Stimulated activated CD4-positive, alpha-beta T cell treated with anti-CD3 and anti-CD28 coated beads, Interleukin-2, amount 100 ng/mL, for 48 hours (primary cell): ENCODE data around the gene MAD2L2.

Experiments
- DNase-seq, 2 donors: peaks; one replicate each; pipeline ENCODE4 v3.0.0-alpha.2; 2020

The MAD2L2 gene

DNA sequence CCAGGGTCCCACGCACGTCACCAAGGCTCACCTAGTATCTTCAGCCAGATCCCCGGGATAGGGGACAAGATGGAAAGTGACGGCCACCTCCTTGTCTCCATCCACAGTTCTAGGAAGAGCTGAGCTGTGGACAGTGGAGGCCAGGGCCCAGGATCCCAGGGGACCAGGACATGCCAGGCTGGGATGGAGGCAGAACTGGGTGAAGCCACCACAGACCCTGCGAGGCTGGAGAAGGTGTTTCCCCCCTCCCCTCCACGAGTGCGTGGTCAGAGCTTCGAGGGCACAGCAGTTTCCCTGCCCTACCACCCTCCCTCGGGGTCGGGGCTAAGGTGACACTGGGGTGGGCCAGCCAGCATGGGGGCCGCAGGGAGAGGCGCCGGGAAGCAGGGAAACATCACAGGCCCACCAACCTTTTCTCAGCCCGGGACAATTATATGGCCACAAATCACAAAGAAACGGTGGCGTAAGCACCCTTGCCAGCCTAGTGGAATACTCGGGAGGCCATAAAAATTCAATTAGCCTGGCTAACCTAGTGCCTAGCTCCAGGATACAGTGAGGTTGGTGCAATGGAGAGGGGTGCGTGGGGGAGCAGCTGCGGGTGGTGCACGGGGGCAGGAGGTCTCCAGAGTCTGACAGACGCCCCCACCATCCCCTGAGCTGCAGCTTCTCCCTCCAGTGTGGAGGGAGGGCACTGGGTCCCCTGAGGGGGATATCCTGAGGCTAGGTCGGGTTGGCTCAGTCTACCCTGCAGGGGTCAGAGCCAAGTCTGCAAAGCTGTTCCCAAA, 23.9 kb upstream of the MAD2L2 start:
- DNase-seq: no peak

DNA sequence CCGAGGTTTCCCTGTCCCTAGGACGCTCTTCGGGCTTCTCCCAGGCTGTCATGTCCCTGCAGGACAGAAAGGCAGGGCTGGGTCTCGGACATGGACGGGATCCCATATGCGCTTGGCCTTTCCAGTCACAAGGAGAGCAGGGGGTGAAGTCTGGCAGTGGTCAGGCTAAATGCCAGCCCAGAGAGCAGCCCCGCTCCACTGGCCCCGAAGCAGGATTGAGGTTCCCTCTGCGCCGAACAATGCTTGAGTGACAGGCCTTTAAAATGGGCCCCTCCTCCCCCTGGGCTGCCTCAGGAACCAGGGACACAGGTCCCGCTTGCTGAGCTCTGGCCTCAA, 23.2 kb upstream of the MAD2L2 start:
- DNase-seq: no peak

DNA sequence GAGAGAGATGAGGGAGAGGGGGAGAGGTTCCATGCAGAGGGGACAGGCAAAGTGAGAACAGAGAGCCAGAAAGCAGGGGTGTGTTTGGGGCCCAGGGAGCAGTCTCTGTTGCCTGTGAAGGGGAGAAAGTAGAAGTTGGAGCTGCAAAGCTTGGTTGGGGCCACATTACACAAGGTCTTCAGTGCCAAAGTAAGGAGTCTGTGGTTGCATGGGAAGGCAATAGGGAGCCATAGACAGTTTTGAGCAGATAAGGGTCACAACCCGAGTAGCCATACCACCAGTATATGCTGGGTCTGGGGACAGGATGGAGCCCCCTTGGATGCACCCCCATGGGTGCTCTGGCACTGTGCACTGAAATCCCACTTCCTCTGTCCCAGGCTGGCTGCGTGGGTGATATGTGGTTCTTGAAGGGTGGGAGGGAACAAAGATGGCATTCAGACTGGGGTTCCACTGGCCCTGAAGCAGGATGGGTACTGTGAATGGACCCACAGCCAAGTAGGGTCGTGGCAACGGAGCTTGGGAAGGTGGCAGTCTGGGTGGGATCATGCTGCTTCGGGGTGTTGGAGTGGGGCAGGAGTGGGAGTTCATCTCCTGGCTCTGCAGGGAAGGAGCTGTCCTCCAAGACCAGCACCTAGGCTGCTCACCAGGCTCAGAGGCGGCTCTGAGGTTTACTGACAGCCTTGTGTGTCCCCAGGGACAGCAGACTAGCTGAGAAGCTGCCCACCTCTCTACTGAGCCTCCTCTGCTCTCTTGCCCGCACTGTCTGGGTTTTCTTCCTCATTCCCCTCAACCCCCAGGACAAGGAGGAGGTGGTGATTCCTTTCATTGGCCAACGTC, 22.6 kb upstream of the MAD2L2 start:
- DNase-seq: no peak

DNA sequence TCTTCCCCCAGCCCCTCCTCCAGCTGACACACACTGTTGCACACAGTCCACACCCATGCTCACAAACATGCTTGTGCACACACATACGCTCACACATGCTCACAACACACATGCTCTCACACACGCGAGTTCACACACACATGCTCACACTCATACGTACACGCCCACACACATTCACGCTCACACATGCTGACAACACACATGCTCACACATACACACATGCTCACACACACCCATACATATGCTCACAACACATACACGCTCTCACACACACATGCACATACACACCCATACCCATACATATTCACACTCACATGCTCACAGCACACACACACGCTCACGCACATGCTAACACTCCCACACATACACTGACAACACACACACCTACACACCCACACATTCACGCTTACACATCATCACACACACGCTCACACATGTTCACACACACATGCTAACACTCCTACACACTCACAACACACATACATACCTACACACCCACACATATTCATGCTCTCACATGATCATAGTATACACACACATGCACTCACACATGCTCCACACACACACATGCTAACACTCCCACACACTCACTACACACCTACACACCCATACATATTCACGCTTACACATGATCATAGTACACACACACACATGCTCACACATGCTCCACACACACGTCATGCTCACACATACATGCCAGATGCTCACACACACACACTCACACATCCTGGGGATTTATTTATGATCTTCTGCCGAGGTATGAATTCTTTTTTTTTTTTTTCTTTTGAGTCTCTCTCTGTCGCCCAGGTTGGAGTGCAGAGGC, 21.2 kb upstream of the MAD2L2 start:
- DNase-seq: no peak

DNA sequence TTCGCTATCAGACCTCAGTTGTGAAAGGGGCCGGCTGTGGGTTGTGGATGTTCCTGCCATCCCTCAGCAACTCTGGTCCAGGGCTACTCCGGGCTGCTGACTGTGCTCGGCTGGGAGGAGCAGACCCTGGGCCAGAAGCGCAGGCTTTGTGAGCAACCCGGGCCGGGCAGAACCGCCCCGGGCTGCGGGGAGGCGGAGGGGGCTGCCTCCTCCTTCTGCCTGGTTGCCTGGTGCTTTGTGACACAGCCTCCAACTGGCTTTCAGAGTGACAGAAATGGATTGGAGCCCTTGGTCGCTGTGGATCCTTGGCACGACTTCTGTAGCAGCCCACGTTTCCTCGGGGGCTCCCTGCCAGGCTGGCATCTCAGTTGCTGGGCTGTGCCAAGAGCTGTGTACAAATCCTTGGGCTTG, 20.6 kb upstream of the MAD2L2 start:
- DNase-seq: no peak

DNA sequence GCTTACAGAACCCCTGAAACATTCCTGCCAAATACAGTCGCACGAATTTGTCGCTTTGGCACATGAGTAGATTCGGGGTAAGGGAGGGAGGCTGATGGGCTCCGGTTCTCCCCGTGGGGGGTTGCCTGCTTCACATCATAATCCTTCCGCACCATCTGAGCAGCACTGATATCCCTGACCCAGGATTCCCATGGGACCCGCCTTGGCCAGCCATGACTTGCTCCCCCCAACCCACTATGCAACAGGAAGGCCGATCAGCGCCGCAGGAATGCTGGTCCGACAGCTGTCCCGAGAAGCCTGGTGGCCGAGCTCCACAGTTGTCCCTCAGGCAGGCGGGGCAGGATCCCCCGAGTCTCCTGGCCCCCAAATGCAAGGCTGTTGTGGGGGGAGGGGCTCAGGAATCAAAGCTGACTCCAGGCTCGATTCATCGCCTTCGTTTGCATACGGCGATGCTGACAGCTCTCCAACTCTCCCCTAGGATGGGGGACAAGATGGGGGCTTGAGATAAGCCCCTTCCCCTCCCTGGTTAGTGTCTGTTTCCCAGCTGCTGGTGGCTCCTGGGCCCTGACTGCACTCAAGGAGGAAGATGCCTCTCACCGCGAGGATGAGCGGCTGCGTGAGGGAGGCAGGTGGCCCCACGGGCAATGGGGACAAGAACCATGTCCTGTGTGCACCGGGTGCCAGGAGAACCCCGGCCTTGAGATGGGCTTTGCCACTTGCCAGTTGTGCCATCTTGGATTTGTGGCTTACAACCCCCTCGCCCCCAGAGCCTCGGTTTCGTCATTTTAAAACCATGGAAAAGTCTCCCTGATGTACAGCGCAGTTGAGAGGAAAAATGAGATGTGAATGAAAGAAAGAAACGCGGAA, 19.9 kb upstream of the MAD2L2 start:
- DNase-seq: no peak

DNA sequence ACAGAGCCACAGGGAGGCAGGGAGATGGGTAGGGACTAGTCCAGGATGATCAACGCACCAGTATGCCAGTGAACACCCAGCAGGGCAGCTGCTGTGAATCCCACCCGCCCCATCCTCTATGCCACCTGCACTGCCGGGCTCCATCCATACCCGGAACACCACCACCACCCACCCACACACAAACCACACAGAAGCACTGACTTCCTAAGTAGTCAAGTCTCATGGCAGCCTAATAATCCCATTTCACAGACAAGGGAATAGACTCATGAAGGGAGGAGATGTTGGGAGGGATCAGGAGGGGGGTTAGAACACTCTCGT, 16.9 kb upstream of the MAD2L2 start:
- no peak for DNase-seq

DNA sequence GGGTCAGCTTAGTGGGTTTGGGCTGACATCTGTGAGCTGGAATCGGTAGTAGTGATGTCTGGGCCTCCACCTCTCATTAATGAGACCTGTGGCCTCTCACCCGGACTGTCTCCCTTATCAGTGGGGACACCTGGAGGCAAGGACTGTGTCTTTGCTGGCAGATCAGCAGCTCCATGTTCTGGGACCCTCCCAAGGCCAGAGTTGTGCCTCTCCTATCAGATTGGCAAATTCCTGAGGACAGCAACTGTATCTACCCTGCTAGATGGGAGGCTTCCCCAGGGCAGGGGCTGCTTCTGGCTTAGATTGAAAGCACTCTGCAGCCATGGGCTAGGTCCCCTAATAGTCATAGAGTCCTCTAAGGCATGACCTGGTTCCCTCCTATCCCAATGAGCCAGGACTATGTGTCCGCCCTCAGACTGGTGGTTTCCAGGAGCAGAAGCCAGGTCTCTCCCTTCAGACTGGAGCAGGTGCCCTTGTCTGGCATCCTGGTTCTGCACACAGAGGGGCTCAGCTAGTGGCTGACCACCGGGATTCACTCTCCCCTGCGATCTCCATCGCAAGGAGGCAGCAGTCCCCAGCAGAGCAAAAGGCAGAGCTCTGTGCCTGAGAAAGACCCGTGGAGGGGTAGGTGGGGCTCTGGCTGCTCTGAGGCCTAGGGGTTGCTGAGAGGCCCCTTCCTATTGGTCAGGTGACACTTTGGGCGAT, 16.4 kb upstream of the MAD2L2 start:
- DNase-seq: no peak

DNA sequence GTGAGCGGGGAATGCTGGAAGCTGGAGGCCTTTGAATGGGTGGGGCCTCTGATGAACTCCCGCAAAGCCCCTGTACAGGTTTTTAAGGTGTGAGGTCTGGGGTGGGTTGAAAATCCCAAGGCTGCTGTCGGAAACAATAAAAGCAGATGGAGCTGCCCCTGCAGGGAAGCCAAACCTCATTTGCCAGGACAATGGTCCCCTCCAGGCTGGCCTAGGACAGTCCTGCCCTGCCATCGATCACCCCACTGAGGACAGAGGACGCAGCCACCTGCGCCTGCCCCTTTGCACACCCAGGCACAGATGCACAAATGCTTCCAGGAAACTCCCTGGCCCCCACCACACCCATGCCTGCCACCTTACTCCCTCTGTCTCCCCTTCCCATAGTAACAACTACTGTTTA, 14.9 kb upstream of the MAD2L2 start:
- no peak for DNase-seq

DNA sequence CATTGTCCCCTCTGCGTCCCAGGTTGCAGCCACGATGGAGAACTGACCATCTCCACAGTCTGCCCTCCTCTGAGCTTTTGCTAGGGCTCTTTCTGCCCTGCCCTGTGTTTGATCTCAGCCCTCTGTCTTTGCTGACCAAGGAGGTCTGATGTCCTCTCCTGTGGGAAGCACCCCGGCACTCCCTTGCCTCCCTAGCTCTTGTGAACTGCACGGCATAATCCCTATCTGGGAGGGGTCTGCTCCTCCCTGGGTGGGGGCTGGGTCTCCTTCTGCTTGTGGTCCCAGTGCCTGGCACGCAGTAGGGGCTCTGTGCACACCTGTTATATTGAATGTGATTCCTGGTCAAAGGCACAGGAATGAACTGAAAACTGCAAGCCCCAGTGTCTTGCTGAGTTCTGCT, 13.0 kb upstream of the MAD2L2 start:
- DNase-seq: no peak

DNA sequence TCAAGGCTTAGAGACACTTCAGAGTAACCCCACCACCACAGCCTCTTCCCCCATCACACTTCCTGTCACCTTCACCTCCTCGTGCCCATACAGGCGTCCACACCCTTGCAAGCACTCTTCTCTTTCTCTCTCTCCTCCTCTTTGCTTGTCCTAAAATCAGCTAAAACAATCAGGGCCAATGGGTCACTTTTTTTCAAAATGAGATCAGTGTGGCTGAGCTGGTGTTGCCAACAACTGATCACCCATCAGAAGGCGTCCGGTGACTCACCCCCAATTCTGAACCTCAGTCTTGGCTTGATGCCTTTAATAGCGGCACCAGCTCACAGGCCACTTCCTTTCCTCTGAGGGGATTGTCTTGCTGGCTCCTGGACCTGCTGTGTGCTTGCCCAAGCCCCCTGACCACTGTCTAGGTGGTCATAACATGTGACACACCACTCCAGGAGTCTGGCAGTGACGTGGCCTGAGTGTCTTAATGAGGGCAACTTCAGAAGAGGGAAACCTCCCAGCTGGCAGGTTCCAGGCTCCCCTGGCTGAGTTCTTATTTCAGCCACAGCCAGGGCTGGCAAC, 12.2 kb upstream of the MAD2L2 start:
- DNase-seq: peak; percentile 22 to 30

DNA sequence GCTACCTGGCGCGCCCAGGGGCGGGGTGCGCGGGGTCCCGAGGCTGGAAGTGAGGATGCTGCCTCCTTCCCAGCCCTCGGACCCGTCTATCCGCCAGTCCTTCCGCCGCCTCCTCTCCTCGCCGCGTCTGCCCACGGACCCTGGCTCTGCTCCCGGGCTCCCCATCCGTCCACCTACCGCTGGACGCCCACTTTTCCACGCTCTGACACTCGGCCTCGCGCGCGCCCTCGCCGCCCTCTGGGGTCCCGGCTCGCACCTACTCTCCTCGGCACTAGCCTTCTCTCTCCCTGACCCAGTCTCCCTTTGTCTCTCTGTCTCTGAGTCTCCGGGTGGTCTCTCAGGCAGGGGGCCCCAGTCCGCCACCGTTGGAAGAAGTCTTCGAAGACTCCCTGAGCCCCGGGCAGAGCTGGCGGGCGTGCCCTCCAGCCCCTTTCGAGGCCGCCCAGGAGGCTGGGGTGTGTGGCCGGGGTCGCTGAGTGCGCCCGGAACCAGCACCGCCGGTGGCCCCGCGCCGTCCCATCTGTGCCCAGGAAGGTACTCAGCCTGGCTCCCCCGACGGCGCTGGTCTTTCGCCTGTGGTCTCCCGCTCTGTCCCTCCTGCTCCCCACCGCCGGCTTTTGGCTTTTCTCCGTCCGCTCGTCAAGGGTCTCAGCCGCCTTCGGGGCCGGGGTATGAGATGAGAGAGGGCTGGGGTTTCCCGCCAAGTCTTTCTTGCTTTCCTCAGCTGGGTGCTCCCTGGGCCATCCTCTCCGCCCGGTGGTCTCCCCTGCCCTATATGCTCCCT, 11.2 kb upstream of the MAD2L2 start:
- DNase-seq: no peak

DNA sequence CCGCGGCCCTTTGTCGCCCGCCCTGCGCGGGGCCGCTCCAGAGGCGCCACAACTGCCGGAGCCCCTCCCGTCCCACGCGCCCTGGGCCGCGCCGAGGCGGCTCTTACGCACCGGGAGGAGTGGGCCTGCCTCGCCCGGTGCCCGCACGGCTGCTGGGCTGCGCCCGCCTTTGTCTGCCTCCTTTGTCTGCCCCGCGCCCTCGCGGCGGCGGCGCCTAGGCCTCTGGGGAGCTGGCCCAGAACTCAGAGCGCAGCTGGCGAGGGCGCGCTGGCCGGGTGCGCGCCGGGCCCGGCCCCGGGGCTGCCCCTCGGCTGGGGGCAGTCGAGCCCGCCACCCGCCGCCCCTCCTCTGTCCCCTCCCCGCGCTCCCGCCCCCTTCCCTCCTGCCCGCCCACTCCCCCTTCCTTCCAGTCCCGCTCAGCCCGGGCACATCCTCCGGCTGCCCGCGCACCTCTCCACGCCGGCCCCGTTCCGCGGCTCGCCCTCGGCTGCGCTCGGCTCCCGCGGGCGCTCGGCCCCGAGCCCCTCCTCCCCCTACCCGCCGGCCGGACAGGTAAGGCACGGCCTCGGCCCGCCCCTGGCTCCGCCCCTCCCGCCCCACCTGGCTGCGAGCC, 10.5 kb upstream of the MAD2L2 start, which contains the start of gene DRAXIN:
TSS of gene DRAXIN (plus strand) at position 409 of the 613 bp plus-strand sequence. CDS start 14,549 bp downstream, outside the sequence.
- no peak for DNase-seq

DNA sequence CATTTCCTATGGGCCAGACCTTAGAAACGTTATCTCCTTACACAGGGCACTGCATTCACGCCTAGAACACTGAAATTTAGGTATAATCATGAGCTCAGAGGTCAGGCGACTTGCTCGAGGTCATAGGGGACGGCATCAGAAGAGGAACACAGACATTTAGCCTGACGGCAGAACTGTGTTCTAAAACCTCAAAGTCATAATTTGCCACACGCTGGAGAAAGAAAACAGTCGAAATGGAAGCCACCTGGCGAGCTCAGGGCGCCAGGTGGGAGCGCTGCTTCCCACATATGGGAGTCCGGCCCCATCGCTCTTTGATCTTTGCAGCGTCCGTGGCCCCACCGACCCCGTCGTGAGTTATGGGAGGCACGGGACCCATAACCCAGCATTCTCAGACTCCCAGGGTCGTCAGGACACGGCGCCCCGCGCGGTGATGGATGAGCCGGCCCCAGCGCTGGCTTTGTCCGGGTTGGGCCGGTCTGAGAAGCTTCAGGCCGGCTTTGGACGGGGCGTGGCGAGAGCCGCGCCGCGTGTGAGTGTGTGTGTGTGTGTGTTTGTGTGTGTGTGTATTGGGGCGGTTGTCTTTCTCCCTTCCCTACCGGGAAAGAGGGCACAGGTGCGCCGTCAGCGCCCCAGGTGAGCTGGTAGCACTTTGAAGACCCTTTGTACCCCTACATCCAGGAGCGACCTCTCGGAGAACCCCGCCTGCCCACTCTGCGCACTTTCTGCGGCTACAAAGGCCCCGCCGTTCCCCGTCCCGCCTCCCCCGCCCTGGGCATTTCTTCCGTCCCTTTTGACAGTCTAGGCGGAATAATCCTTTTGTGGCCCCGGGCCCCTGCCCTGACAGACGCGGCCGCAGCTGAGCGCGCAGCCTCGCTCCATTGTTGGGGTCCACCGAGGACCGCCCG, 9.7 kb upstream of the MAD2L2 start:
- no peak for DNase-seq

DNA sequence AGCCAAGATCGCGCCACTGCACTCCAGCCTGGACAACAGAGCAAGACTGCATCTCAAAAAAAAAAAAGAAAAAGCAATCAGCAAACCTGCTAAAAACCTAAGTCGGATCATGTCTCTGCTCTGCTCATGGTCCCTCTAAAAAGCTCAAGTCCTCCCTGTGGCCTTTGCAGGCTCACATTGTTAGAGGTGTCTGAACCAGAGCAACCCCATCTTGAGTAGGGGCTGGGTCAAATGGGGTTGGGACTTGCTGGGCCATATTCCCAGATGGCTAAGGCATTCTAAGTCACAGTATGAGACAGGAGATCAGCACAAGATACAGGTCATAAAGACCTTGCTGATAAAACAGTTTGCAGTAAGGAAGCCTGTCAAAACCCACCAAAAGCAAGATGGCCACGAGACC, 7.6 kb upstream of the MAD2L2 start:
- no peak for DNase-seq

DNA sequence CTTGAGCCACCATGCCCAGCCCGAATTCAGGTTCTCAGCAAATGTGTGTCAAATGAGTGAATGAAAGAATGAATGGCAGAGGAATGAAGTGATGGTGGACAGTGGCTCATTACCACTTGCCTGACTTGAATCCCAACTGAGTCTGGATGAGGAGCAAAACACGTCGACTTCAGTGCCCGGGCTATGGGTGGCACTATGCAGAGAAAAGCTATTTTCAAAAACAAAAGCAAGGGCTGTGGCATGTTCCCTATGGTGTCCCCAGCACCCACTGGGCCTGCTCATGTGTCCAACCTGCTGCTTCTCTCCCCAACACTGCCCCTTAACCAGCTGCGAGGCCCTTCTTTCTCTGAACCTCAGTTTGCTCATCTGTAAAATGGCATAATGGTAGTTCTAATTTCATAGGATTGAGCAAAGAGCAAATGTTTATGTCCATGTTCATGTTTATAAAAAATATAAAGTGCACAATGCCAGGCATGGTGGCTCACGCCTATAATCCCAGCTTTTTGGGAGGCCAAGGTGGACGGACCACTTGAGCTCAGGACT, 4.3 kb upstream of the MAD2L2 start:
- DNase-seq: no peak

DNA sequence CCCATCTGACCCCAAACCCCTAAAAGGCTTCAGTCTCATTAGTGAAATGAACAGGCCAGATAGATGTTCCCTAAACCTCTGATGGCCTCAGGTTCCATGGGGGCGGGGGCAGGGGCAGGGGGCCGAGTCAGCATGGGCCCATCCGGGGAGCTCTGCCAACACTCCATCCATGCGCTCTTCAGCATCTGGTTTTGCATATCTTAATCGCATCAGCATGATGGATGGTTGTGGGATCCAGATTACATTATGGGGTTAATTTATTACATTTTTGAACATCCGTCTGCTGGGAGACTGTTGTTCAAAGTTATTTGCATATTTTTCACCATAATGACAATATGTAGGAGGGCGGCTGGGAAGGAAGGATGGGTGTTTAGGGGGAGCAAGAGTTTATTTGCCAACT, 3.1 kb upstream of the MAD2L2 start:
- DNase-seq: no peak

DNA sequence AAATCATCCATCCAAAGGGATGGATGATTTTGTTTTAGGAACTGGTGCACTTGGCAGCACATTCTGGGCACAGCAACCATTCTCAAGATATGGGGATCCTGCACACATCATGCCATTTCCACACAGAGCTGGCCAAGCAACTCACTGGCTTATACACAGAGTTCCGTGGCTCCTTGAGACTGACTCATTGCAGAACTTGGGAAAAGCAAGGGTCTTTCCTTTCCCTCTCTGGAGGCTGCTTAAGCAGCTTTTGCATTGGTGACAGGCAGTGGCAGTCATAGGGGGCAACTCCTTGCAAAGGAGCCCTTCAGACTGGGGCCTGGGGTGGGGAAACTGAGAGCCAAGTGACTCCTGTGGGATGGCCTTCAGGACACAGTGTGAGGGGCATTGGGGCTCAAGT, 1.9 kb upstream of the MAD2L2 start:
- no peak for DNase-seq

DNA sequence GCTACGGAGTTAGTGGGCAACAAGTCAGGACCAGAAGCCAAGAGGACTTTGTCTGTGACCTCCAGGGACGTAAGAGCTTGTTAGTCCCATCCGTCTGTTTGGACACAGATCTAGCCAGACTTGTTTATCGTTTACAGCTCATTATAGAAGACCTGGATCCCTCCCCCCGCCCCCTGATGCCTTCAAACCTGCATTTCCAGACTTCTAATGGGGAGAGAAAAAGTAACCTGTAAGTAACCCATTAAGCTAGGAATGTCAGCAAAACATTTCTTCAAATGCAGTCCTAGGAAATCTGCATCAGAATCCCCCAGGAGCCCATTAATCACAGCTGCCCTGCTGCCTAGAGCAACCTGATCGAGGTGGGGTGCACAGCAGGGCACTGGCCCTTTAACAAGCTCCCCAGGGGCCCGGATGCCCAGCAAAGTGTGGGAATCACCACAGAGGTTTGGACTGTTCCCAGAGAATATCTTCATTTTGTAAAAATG, 1.4 kb upstream of the MAD2L2 start:
- DNase-seq: no peak
